Neural crest cell (in vitro differentiated cells): ENCODE results near the gene ANO1. TPM values are rescaled to one million over a fixed set of nuclear protein-coding genes. Genes with fewer than 3 reads are reported as not detected.

Experiments
- DNase-seq: peaks from one replicate; pipeline ENCODE4 v3.0.0; 2021; ENCODE audit warnings: low read depth, mixed read lengths, low spot score
- H3K27ac Mint-ChIP-seq: one replicate; pipeline ENCODE4 v1.8.0; 2021; ENCODE audit warnings: mild to moderate bottlenecking, mixed read lengths; ENCODE audit not compliant: unreplicated experiment
- H3K27me3 Mint-ChIP-seq: 2 replicates; pipeline ENCODE4 v1.8.0; 2021; ENCODE audit warnings: low read depth, mild to moderate bottlenecking, mixed read lengths
- H3K36me3 Mint-ChIP-seq: 2 replicates; pipeline ENCODE4 v1.8.0; 2021; ENCODE audit warnings: low read depth, mild to moderate bottlenecking, mixed read lengths
- H3K4me1 Mint-ChIP-seq: 2 replicates; pipeline ENCODE4 v1.8.0; 2021; ENCODE audit warnings: mixed read lengths
- H3K4me3 Mint-ChIP-seq: one replicate; pipeline ENCODE4 v1.8.0; 2021; ENCODE audit warnings: mild to moderate bottlenecking, mixed read lengths
- H3K9me3 Mint-ChIP-seq: 2 replicates; pipeline ENCODE4 v1.8.0; 2021; ENCODE audit warnings: mixed read lengths
- total RNA-seq: library from RNA; stranded (reverse); gene quantifications from 2 replicates; pipeline ENCODE4 v1.2.1, GENCODE V29; 2021
- TF ChIP-seq, protein P1 (sequence below): fragments of 200-600 bp; sonication (generic); conservative IDR thresholded peaks from 2 replicates; pipeline ENCODE4 v1.5.0; 2021; ENCODE audit warnings: antibody characterized with exemption, mild to moderate bottlenecking

The ANO1 gene
- total RNA-seq, 1 donor from 2014 or later: not detected

DNA sequence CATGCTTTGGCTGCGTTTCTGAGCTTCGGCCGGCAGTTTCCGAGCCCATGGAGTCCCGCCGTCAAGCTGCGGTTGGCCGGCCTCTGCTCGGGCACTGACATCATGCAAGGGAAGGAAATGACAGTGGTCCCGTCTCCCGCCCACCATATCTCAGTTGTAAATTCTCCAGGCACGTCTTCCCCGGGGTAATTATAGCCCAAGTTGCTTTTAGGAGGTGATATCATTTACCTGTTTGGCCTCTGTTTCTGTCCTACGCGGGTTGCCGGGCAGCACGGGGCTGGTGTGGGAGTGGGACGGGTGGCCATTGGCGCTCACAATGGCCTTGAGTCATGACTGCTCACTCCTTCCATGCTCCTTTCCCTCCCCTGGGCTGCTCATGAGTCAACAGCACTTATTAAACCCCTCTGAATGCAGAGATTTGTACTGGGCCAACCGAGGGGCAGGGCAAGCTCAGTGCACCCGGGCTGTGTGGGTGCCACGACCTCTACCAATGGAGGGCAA is 4.2 kb upstream of the ANO1 start:
- Mint-ChIP-seq H3K27ac (no peak overlapping the region), H3K36me3 (no peaks in the 10 kb centered on the region), H3K4me1 (no peaks in the 10 kb centered on the region), H3K27me3 (peaks cover 92% of the 10 kb centered on the region), H3K9me3 (no peaks in the 10 kb centered on the region), H3K4me3 (no peak overlapping the region)
- TF ChIP-seq, protein P1, sequence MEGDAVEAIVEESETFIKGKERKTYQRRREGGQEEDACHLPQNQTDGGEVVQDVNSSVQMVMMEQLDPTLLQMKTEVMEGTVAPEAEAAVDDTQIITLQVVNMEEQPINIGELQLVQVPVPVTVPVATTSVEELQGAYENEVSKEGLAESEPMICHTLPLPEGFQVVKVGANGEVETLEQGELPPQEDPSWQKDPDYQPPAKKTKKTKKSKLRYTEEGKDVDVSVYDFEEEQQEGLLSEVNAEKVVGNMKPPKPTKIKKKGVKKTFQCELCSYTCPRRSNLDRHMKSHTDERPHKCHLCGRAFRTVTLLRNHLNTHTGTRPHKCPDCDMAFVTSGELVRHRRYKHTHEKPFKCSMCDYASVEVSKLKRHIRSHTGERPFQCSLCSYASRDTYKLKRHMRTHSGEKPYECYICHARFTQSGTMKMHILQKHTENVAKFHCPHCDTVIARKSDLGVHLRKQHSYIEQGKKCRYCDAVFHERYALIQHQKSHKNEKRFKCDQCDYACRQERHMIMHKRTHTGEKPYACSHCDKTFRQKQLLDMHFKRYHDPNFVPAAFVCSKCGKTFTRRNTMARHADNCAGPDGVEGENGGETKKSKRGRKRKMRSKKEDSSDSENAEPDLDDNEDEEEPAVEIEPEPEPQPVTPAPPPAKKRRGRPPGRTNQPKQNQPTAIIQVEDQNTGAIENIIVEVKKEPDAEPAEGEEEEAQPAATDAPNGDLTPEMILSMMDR: no peak
- no peak for DNase-seq

DNA sequence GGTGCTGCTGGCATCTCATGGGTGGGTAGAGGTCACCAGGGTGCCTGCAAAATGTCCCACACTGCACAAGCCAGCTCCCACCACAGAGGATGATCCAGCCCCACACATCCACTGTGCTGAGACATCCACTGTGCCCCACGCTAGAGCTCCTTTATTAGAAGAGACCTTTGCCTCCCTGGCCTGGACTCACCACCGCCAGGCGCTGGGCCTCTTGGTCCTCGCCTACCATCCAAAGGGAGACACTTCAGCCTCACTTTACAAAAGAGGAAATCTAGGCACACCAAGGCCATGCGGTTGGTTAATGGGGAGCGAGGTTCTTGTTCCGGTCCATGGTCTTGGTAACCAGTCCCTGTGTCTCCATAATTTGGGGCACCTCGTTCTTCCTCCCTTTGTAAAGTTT is 3.4 kb upstream of the ANO1 start:
- Mint-ChIP-seq H3K4me3 (no peak overlapping the region), H3K27ac (no peak overlapping the region), H3K36me3 (no peaks in the 10 kb centered on the region), H3K27me3 (peaks cover 92% of the 10 kb centered on the region), H3K4me1 (no peaks in the 10 kb centered on the region), H3K9me3 (no peaks in the 10 kb centered on the region)
- TF ChIP-seq, protein P1: no peak
- DNase-seq: no peak

DNA sequence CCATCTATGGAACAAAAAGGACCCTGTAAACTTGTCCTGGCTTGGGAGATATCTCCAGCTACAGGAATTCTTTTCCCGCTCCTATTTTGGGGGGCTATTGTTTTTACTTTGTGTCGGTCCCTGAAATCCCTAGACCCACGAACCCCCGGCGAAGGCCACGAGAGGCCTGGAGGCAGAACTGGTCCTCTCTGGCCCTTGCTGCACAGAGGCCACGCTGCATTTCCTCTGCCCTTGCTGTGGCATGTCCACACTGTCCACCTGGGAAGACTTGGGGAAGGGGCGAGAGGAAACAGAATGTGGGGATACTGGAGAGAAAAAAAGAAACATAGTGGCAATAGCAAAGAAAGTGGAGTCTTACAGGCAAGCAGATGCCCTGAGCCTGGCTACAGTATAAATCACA is 2.3 kb upstream of the ANO1 start:
- H3K9me3 Mint-ChIP-seq: no peaks in the 10 kb centered on the region
- no peak overlapping the region for H3K27ac Mint-ChIP-seq
- H3K27me3 Mint-ChIP-seq: peaks cover 92% of the 10 kb centered on the region
- no peak for DNase-seq
- TF ChIP-seq, protein P1: no peak
- no peak overlapping the region for H3K4me3 Mint-ChIP-seq
- no peaks in the 10 kb centered on the region for H3K4me1 Mint-ChIP-seq
- H3K36me3 Mint-ChIP-seq: no peaks in the 10 kb centered on the region

DNA sequence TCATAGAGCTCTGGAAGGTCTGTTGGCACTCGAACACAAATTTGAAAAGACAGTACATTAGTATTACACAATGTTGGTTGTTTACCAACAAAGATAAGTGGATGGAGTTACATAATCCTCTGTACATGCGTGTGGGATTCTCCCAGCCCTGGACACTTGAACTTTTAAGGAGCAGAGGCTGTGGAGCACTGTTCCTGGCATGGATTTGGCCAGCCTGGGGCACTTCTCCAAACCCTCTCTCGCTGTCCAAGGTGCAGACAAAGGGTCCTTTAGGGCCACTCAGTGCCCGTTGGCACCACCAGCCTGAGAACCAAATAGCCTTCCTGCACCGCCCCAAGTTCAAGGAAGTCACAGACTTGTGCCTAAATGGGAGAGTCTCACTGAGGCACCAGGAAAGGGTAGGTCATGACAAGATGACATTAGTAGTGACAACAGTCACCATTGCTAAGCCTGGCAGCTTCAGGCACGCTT is 1.6 kb upstream of the ANO1 start:
- Mint-ChIP-seq H3K36me3 (no peaks in the 10 kb centered on the region), H3K9me3 (no peaks in the 10 kb centered on the region), H3K27me3 (peaks cover 92% of the 10 kb centered on the region), H3K4me3 (no peak overlapping the region), H3K27ac (no peak overlapping the region), H3K4me1 (no peaks in the 10 kb centered on the region)
- DNase-seq: no peak
- TF ChIP-seq, protein P1: no peak

DNA sequence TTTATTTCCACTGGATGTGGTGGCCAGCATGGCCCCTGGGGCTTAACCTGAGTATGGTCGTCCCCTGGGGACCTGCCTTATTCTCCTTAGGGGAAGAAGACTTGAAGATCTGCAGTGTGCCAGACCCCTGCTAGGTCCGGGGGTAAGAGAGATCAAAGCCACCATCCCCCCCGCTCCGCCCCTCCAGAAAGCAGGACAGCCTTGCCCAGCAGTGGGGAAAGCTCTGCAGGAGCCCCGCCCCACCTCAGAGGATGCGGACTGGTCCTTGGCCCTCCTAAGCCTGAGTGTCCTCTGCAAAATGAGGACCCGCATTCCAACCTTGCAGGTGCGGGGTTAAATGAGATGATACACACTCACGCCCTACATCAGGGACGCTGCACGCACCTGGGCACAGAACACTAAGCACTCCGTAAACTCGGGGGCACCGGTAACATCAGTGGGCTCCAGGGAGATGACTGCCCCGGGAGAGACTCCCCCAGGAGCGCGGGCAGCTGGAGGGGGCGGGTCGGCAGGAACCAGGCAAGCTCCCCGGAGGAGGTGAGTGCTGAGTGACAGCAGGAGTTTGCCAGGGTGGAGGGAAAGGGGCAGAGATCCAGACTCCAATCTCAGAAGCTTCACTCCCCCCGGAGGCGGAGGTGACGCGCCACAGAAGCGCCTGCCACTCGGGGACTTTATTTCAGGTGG is 564 bp upstream of the ANO1 start:
- no peaks in the 10 kb centered on the region for H3K4me1 Mint-ChIP-seq
- H3K36me3 Mint-ChIP-seq: no peaks in the 10 kb centered on the region
- no peak overlapping the region for H3K27ac Mint-ChIP-seq
- DNase-seq: no peak
- no peaks in the 10 kb centered on the region for H3K9me3 Mint-ChIP-seq
- TF ChIP-seq, protein P1: no peak
- H3K27me3 Mint-ChIP-seq: peaks cover 90% of the 10 kb centered on the region
- no peak overlapping the region for H3K4me3 Mint-ChIP-seq
